ENCODE measurements around the gene NRP1.
A peak's percentile ranks its signal among the peaks of the same experiment; 100 is the strongest.
"Not testable (repeated sequence)": the region's sequence is repeated elsewhere in the genome, so short reads cannot be mapped to it uniquely, and the experiment has no call there.

Gene NRP1

GRCh38 chr10:33334153-33334804, at the start of gene NRP1:
NRP1 (minus strand) TSS chr10:33334667; CDS start chr10:33334382, 285 bp downstream.
- DNase-seq (ENCODE audit: low read depth): peak; percentile 54
- H3K4me3 ChIP-seq (ENCODE audit: low read length): peak within 1 kb of the TSS; percentile 59

GRCh38 chr10:33384201-33384600, 49.7 kb upstream of the NRP1 start:
- H3K4me3 ChIP-seq (ENCODE audit: low read length); DNase-seq (ENCODE audit: low read depth): not testable (repeated sequence)

More at GRCh38 chr10:33334153-33334804, at the start of gene NRP1:
- no peak for TF ChIP-seq CTCF (IDR thresholded peaks at IDR 0.05; ENCODE audit: insufficient read depth, low read depth, low read length, missing control alignments)

GRCh38 chr10:33382921-33383713, 48.6 kb upstream of the NRP1 start:
- no peak for TF ChIP-seq CTCF (IDR thresholded peaks at IDR 0.05; ENCODE audit: insufficient read depth, low read depth, low read length, missing control alignments)
- no peak for DNase-seq (ENCODE audit: low read depth)
- H3K4me3 ChIP-seq (ENCODE audit: low read length): no peak overlapping the region

- H3K4me3 ChIP-seq (ENCODE audit: low read length): no peak overlapping the region
- no peak for DNase-seq (ENCODE audit: low read depth)
- TF ChIP-seq CTCF (IDR thresholded peaks at IDR 0.05; ENCODE audit: insufficient read depth, low read depth, low read length, missing control alignments): no peak
Measured at GRCh38 chr10:33382216-33382600, 47.7 kb upstream of the NRP1 start.

GRCh38 chr10:33381451-33382215, 47.2 kb upstream of the NRP1 start:
- DNase-seq (ENCODE audit: low read depth): no peak
- TF ChIP-seq CTCF (IDR thresholded peaks at IDR 0.05; ENCODE audit: insufficient read depth, low read depth, low read length, missing control alignments): no peak
- no peak overlapping the region for H3K4me3 ChIP-seq (ENCODE audit: low read length)

- peak; percentile 44 for DNase-seq (ENCODE audit: low read depth)
- no peak for TF ChIP-seq CTCF (IDR thresholded peaks at IDR 0.05; ENCODE audit: insufficient read depth, low read depth, low read length, missing control alignments)
- H3K4me3 ChIP-seq (ENCODE audit: low read length): no peak overlapping the region
Measured at GRCh38 chr10:33377658-33378025, 43.2 kb upstream of the NRP1 start.

GRCh38 chr10:33376976-33377657, 42.6 kb upstream of the NRP1 start:
- DNase-seq (ENCODE audit: low read depth): peak; percentile 72
- TF ChIP-seq CTCF (IDR thresholded peaks at IDR 0.05; ENCODE audit: insufficient read depth, low read depth, low read length, missing control alignments): no peak
- H3K4me3 ChIP-seq (ENCODE audit: low read length): no peak overlapping the region
